HTR-8/SVneo (cell line): ENCODE results near the gene KLK6.
"Not testable (repeated sequence)": the region's sequence is repeated elsewhere in the genome, so short reads cannot be mapped to it uniquely, and the experiment has no call there.

ENCODE experiments used
- DNase-seq: peaks from one replicate; pipeline ENCODE4 v3.0.0; 2011; ENCODE audit warnings: low spot score, mixed read lengths; ENCODE audit not compliant: insufficient read length
- FAIRE-seq: peaks from 2 replicates; lab custom pipeline; 2011; peaks lifted over from hg19 to GRCh38; lab: Jason Lieb, UNC

Gene KLK6

GRCh38 chr19:50998061-50998460 is 28.7 kb upstream of the KLK6 start:
- no peak for FAIRE-seq
- DNase-seq: no peak

- no peak for FAIRE-seq
- DNase-seq: no peak
These were observed 24.7 kb upstream of the KLK6 start for GRCh38 chr19:50994129-50994528.

GRCh38 chr19:50992666-50993035 is 23.3 kb upstream of the KLK6 start:
- DNase-seq (no peak), FAIRE-seq (no peak)

- not testable (repeated sequence) for DNase-seq
These were observed 15.0 kb upstream of the KLK6 start for GRCh38 chr19:50984416-50984815.

GRCh38 chr19:50983625-50984292 is 14.4 kb upstream of the KLK6 start, which contains the start of gene KLK7:
Gene KLK7 (minus strand): TSS chr19:50983917. CDS start chr19:50982399, 1,518 bp downstream.
- DNase-seq: no peak
- no peak for FAIRE-seq

More at GRCh38 chr19:50984416-50984815, 15.0 kb upstream of the KLK6 start:
- not testable (repeated sequence) for FAIRE-seq

- no peak for FAIRE-seq
- DNase-seq: no peak
These were observed 12.8 kb upstream of the KLK6 start for GRCh38 chr19:50982186-50982585.

GRCh38 chr19:50981587-50982146 is 12.3 kb upstream of the KLK6 start:
- no peak for DNase-seq
- FAIRE-seq: no peak

GRCh38 chr19:50980208-50980607 is 10.8 kb upstream of the KLK6 start:
- no peak for DNase-seq

GRCh38 chr19:50979758-50980157 is 10.4 kb upstream of the KLK6 start:
- FAIRE-seq: no peak

More at GRCh38 chr19:50980208-50980607, 10.8 kb upstream of the KLK6 start:
- no peak for FAIRE-seq

GRCh38 chr19:50978772-50979390 is 9.5 kb upstream of the KLK6 start:
- FAIRE-seq (no peak), DNase-seq (no peak)

More at GRCh38 chr19:50979758-50980157, 10.4 kb upstream of the KLK6 start:
- DNase-seq: no peak

- no peak for DNase-seq
- no peak for FAIRE-seq
These were observed 8.2 kb upstream of the KLK6 start for GRCh38 chr19:50977626-50978025.

- DNase-seq (no peak), FAIRE-seq (no peak)
These were observed 6.4 kb upstream of the KLK6 start for GRCh38 chr19:50975766-50976165.

- DNase-seq: no peak
- FAIRE-seq: no peak
These were observed 5.5 kb upstream of the KLK6 start for GRCh38 chr19:50974702-50975556.

- FAIRE-seq: no peak
These were observed 3.5 kb upstream of the KLK6 start for GRCh38 chr19:50972795-50973376.

GRCh38 chr19:50969810-50970209 is 419 bp upstream of the KLK6 start:
- not testable (repeated sequence) for DNase-seq

More at GRCh38 chr19:50972795-50973376, 3.5 kb upstream of the KLK6 start:
- DNase-seq: no peak

GRCh38 chr19:50968716-50969412 is 527 bp downstream of the KLK6 start:
- no peak for FAIRE-seq

More at GRCh38 chr19:50969810-50970209, 419 bp upstream of the KLK6 start:
- not testable (repeated sequence) for FAIRE-seq

GRCh38 chr19:50967929-50968715 is 1.3 kb downstream of the KLK6 start:
- FAIRE-seq: no peak

More at GRCh38 chr19:50968716-50969412, 527 bp downstream of the KLK6 start:
- DNase-seq: no peak

GRCh38 chr19:50964266-50964665 is 5.1 kb downstream of the KLK6 start:
- DNase-seq (no peak), FAIRE-seq (no peak)

More at GRCh38 chr19:50967929-50968715, 1.3 kb downstream of the KLK6 start:
- no peak for DNase-seq

- FAIRE-seq (no peak), DNase-seq (no peak)
These were observed 6.0 kb downstream of the KLK6 start for GRCh38 chr19:50963381-50963780.
